HFFc6 (cell line): ENCODE measurements around the gene GPC5. TPM values are rescaled to one million over a fixed set of nuclear protein-coding genes. Genes with fewer than 3 reads are reported as not detected.

ENCODE experiments used
- DNase-seq: peaks from one replicate; pipeline ENCODE4 v3.0.0-alpha.2; 2018
- H3K27ac Mint-ChIP-seq: 2 replicates; pipeline ENCODE4 v1.8.0; 2020; ENCODE audit warnings: mild to moderate bottlenecking, mixed read lengths
- H3K27me3 Mint-ChIP-seq: 2 replicates; pipeline ENCODE4 v1.8.0; 2021; ENCODE audit warnings: mild to moderate bottlenecking, moderate library complexity, mixed read lengths; ENCODE audit not compliant: insufficient read depth
- H3K36me3 Mint-ChIP-seq: 2 replicates; pipeline ENCODE4 v1.8.0; 2021; ENCODE audit warnings: low read depth, mixed read lengths
- H3K4me1 Mint-ChIP-seq: 2 replicates; pipeline ENCODE4 v1.8.0; 2020; ENCODE audit warnings: low read depth, mixed read lengths
- H3K4me3 Mint-ChIP-seq: 2 replicates; pipeline ENCODE4 v1.8.0; 2020; ENCODE audit warnings: mild to moderate bottlenecking, moderate library complexity, mixed read lengths
- H3K9me3 Mint-ChIP-seq: 2 replicates; pipeline ENCODE4 v1.8.0; 2020; ENCODE audit warnings: mild to moderate bottlenecking, mixed read lengths
- CTCF ChIP-seq: fragments of 200-600 bp; sonication (generic); IDR thresholded peaks from 2 replicates; pipeline ENCODE4 v1.5.0; 2021; ENCODE audit warnings: antibody characterized with exemption, mild to moderate bottlenecking
- total RNA-seq, 6 experiments: library from RNA; stranded (reverse); fragmentation: NEBNext Ultra II Directional; extraction: Animal tissue kit (Norgen Biotek cat#: 25700); gene quantifications; 2 replicates in 1 of 6; 3 replicates in 5 of 6; pipeline ENCODE4 v1.2.3, GENCODE V29; 2021

Gene GPC5
- total RNA-seq, 6 experiments from 2014 or later: 0.06 TPM; not detected in 5

GRCh38 chr13:91464336-91464735, 65.9 kb downstream of the GPC5 start:
- no peak for TF ChIP-seq CTCF
- no peak overlapping the region for H3K4me3 Mint-ChIP-seq

GRCh38 chr13:91467236-91467635, 68.8 kb downstream of the GPC5 start:
- Mint-ChIP-seq H3K27me3 (no peaks in the 10 kb centered on the region), H3K4me1 (no peaks in the 10 kb centered on the region), H3K4me3 (no peak overlapping the region), H3K9me3 (peaks cover 27% of the 10 kb centered on the region), H3K36me3 (no peaks in the 10 kb centered on the region), H3K27ac (no peak overlapping the region)
- DNase-seq: no peak
- TF ChIP-seq CTCF: no peak

More at GRCh38 chr13:91464336-91464735, 65.9 kb downstream of the GPC5 start:
- Mint-ChIP-seq H3K27ac (no peak overlapping the region), H3K4me1 (no peaks in the 10 kb centered on the region), H3K27me3 (no peaks in the 10 kb centered on the region), H3K36me3 (no peaks in the 10 kb centered on the region), H3K9me3 (peaks cover 20% of the 10 kb centered on the region)
- DNase-seq: no peak

- H3K9me3 Mint-ChIP-seq: peaks cover 27% of the 10 kb centered on the region
- no peaks in the 10 kb centered on the region for H3K4me1 Mint-ChIP-seq
- no peak overlapping the region for H3K4me3 Mint-ChIP-seq
- no peak for DNase-seq
- H3K36me3 Mint-ChIP-seq: no peaks in the 10 kb centered on the region
- no peak for TF ChIP-seq CTCF
- no peak overlapping the region for H3K27ac Mint-ChIP-seq
- H3K27me3 Mint-ChIP-seq: no peaks in the 10 kb centered on the region
These were observed 69.9 kb downstream of the GPC5 start for GRCh38 chr13:91468301-91468700.

GRCh38 chr13:91470084-91470621, 71.7 kb downstream of the GPC5 start:
- peaks cover 27% of the 10 kb centered on the region for H3K9me3 Mint-ChIP-seq

GRCh38 chr13:91470681-91471080, 72.3 kb downstream of the GPC5 start:
- no peaks in the 10 kb centered on the region for H3K4me1 Mint-ChIP-seq
- H3K36me3 Mint-ChIP-seq: no peaks in the 10 kb centered on the region
- no peak overlapping the region for H3K4me3 Mint-ChIP-seq
- TF ChIP-seq CTCF: no peak
- no peak for DNase-seq
- no peaks in the 10 kb centered on the region for H3K27me3 Mint-ChIP-seq
- no peak overlapping the region for H3K27ac Mint-ChIP-seq
- peaks cover 31% of the 10 kb centered on the region for H3K9me3 Mint-ChIP-seq

More at GRCh38 chr13:91470084-91470621, 71.7 kb downstream of the GPC5 start:
- no peaks in the 10 kb centered on the region for H3K4me1 Mint-ChIP-seq
- no peaks in the 10 kb centered on the region for H3K27me3 Mint-ChIP-seq
- H3K36me3 Mint-ChIP-seq: no peaks in the 10 kb centered on the region
- no peak for TF ChIP-seq CTCF
- no peak for DNase-seq
- H3K4me3 Mint-ChIP-seq: no peak overlapping the region
- H3K27ac Mint-ChIP-seq: no peak overlapping the region

- no peak overlapping the region for H3K27ac Mint-ChIP-seq
- no peak for TF ChIP-seq CTCF
- peaks cover 17% of the 10 kb centered on the region for H3K9me3 Mint-ChIP-seq
- H3K27me3 Mint-ChIP-seq: no peaks in the 10 kb centered on the region
- no peaks in the 10 kb centered on the region for H3K36me3 Mint-ChIP-seq
- DNase-seq: no peak
- no peak overlapping the region for H3K4me3 Mint-ChIP-seq
- no peaks in the 10 kb centered on the region for H3K4me1 Mint-ChIP-seq
These were observed 84.0 kb downstream of the GPC5 start for GRCh38 chr13:91482427-91482826.
